Transverse colon (tissue), 4 donors: Measurements from ENCODE around the gene AHNAK2. TPM values are rescaled to one million over a fixed set of nuclear protein-coding genes. Genes with fewer than 3 reads are reported as not detected.
A peak's percentile ranks its signal among the peaks of the same experiment; 100 is the strongest.
"Not testable (repeated sequence)": the region's sequence is repeated elsewhere in the genome, so short reads cannot be mapped to it uniquely, and the experiment has no call there.

Experiments
- DNase-seq: peaks from one replicate; pipeline ENCODE4 v3.0.0-alpha.2; 2019
- H3K27ac ChIP-seq, 4 donors: fragments of 200-600 bp; sonication (generic); 2 replicates each; pipeline ENCODE4 v1.5.1; 2016 to 2018; ENCODE audit warnings: inconsistent platforms in 4 of 4
- H3K27me3 ChIP-seq: fragments of 200-600 bp; sonication (generic); 2 replicates; pipeline ENCODE4 v1.5.1; 2017; ENCODE audit warnings: inconsistent platforms
- H3K36me3 ChIP-seq, 4 donors: fragments of 200-600 bp; sonication (generic); 2 replicates each; pipeline ENCODE4 v1.5.1; 2017 to 2019; ENCODE audit warnings: inconsistent platforms in 4 of 4
- H3K4me1 ChIP-seq, 4 donors: fragments of 200-600 bp; sonication (generic); 2 replicates each; pipeline ENCODE4 v1.5.1; 2017 to 2020; ENCODE audit warnings: inconsistent platforms in 4 of 4
- H3K4me3 ChIP-seq, 4 donors: fragments of 200-600 bp; sonication (generic); 1 replicate in 1 of 4; 2 replicates in 3 of 4; pipeline versions ENCODE4 v1.5.1 to v1.6.1; 2017 to 2019; ENCODE audit warnings: inconsistent platforms in 4 of 4
- H3K9me3 ChIP-seq, 2 donors: fragments of 200-600 bp; sonication (generic); 2 replicates each; pipeline ENCODE4 v1.5.1; 2017 to 2019; ENCODE audit warnings: inconsistent platforms in 2 of 2
- CTCF ChIP-seq, 5 experiments: fragments of 200-600 bp in 3 of 5; fragments of 450-650 bp in 2 of 5; sonication (generic) in 3 of 5; IDR thresholded peaks; 1 replicate in 2 of 5; 2 replicates in 3 of 5; pipeline ENCODE4 v1.5.1; 2016 to 2017; ENCODE audit warnings: antibody characterized with exemption in 5 of 5, inconsistent platforms in 3 of 5, mild to moderate bottlenecking in 2 of 5, moderate library complexity in 1 of 5
- EP300 ChIP-seq: sonication (generic); formaldehyde crosslinking; IDR thresholded peaks from one replicate; pipeline ENCODE4 v1.6.1; 2017; ENCODE audit warnings: antibody characterized with exemption, low read depth
- POLR2A ChIP-seq: fragments of 450-650 bp; IDR thresholded peaks from one replicate; pipeline ENCODE4 v1.6.1; 2016; ENCODE audit warnings: antibody characterized with exemption, mild to moderate bottlenecking, moderate library complexity
- POLR2AphosphoS5 ChIP-seq, 3 donors: sonication (generic); formaldehyde crosslinking; IDR thresholded peaks; one replicate each; pipeline ENCODE4 v1.6.1; 2016; ENCODE audit warnings: antibody characterized with exemption in 3 of 3
- WGBS, 2 donors: methylation state at CpG; one replicate each; pipeline ENCODE4 v1.1.5; 2018; ENCODE audit warnings: low coverage in 1 of 2; 5-methylcytosine and 5-hydroxymethylcytosine counted together
- in situ Hi-C, 4 donors: fragments of 200-750 bp; cut with MboI; loops; one replicate each; pipeline versions ENCODE4 v1.15.0 to v1.15.1; 2017; ENCODE audit warnings: low sequenced_read_pairs in 3 of 4, low pct_ligation_motif_present in 1 of 4, low pct_unique_long_range_greater_than_20kb in 1 of 4
- intact Hi-C: fragments of 100-400 bp; cut with DNase I; formaldehyde crosslinking; loops from one replicate; pipeline ENCODE4 v1.15.1; 2023; ENCODE audit warnings: low total_unique reads
- total RNA-seq, 4 donors: library from RNA; depleted of rRNA; stranded (reverse); fragments of >200 nt; gene quantifications; one replicate each; pipeline ENCODE4 v1.1.0, GENCODE V29; 2016

Gene AHNAK2
- total RNA-seq, 4 donors from 2014 or later: 19.4 to 75.2 (median 28.5) TPM

DNA sequence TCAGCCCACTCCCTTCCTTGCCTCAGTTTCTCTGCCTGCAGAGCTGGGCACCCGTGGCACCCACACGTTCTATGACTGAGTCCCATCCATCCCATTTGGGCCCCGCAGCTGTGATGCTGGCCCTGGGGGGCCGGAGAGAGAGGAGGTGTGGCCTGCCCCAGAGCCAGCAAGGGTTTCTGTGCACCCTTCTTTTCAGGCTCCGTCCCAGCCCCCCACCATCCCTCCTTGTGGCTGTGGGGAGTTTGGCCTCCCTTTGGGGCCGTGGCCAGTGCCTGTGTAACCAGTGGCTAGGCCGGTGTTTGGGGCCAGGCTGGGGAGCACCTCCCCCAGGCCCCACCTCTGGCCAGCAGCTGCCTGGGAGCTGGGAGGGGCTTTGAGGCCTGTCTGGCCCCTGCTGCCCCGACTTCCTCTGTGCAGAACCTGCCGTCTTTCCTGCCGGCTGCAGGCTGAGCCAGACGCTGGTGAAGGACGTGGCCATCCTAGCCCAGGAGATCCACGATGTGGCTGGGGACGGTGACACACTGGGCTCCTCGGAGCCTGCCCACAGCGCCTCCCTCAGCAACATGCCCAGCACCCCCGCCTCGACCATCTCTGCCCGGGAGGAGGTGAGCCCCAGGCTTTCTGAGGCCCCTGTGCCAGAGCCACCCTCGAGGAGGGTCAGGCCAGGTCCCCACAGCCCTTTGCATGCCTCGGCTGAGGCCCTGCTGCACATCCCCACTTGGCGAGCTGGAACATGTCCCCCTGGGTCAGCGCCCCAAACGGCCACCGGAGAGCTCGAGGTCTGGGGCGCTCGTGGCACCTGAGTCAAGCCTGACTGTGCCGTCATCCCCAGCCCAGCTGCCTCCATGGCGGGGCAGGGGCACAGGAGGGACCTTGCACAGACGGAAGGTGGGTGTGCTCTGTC, 85.4 kb downstream of the AHNAK2 start:
- Histone ChIP-seq H3K36me3 (peaks cover 0 to 1% (median 0%) of the 10 kb centered on the region in 4 donors), H3K9me3 (no peaks in the 10 kb centered on the region), H3K4me1 (peaks cover 0 to 6% (median 0%) of the 10 kb centered on the region in 4 donors), H3K27me3 (no peaks in the 10 kb centered on the region), H3K4me3 (no peak overlapping the region), H3K27ac (no peak overlapping the region)
- TF ChIP-seq POLR2AphosphoS5 (IDR thresholded peaks at IDR 0.05) (no peak), CTCF (IDR thresholded peaks at IDR 0.05) (no peak), POLR2A (no peak), EP300 (no peak)
- DNase-seq: peak; percentile 7
- in situ Hi-C loops (no loop called here), intact Hi-C loops (no loop called here)
- 66% methylated on average over 23 of the region's 31 CpGs; no CpG with 5 or more reads in 1 of the 2 donors for WGBS, 2 donors

DNA sequence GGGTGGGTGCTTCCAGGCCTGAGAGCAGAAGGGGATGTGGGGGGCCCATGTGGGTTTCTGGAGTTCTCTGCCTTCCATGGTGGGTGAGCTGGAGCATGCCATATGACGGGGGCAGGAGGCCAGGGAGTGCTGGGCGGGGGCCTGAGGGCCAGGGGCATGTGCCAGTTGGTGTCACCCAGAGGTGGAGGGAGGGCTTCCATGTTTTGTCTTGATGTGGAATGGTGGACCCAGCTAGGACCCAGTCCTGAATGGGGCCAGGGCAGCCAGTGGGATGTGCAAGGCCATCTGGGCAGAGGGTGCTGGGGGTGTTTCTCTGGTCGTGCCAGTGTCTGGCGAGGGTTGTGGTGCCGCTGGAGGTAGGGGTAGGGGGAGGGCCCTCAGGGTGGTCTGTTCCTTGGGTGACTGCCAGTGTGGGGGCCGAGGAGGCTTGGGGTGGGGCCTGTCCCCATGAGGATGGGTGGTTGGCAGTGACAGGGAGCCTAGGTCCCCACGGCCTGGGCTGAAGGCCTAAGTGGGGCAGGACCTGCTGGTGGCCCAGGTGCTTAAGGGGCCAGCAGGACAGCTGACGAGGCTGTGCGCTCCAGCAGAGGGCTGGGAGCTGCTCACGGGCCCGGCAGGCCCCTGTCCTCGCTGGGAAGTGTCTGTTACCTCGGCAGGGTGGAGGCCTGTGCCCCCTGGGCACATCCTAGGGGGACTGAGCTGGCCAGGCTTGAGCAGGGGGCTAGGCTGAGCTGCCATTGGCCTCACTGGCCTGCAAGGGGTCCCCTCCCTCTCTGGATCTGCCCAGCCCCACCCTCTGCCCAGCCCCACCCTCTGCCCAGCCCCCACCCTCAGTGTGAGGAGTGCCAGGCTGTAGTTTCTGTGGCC, 86.3 kb downstream of the AHNAK2 start:
- Histone ChIP-seq H3K27ac (no peak overlapping the region), H3K9me3 (no peaks in the 10 kb centered on the region), H3K4me3 (no peak overlapping the region), H3K27me3 (no peaks in the 10 kb centered on the region), H3K4me1 (peaks cover 0 to 6% (median 0%) of the 10 kb centered on the region in 4 donors), H3K36me3 (peaks cover 0 to 10% (median 0%) of the 10 kb centered on the region in 4 donors)
- TF ChIP-seq POLR2A (no peak), EP300 (no peak), CTCF (IDR thresholded peaks at IDR 0.05) (no peak), POLR2AphosphoS5 (IDR thresholded peaks at IDR 0.05) (no peak)
- WGBS, 2 donors: 81% methylated on average over 7 of the region's 13 CpGs; no CpG with 5 or more reads in 1 of the 2 donors
- in situ Hi-C loops: no loop called here
- intact Hi-C loops: no loop called here
- no peak for DNase-seq

DNA sequence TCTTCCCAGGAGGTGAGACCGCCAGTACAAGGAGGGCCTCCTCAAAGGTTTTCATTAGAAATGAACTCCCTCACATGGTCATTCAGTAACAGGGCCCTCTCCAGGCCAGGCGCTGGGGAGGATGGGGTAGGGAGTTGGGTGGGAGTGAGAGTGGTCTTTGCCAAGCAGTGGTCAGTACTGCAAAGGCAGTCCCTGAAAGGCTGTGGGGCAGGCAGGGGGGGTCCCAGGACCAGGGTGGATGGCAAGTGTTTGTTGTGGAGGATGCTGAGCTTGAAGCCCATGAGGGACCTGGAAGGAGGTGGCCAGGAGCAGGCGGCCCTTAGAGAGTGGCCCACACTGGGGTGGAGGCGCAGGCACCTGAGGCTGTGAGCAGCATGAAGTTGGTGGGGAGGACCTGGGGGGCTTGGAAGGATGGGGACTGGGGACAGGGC, 87.0 kb downstream of the AHNAK2 start:
- no peak for DNase-seq
- H3K27ac ChIP-seq: no peak overlapping the region
- H3K36me3 ChIP-seq: peaks cover 0 to 18% (median 0%) of the 10 kb centered on the region in 4 donors
- H3K27me3 ChIP-seq: no peaks in the 10 kb centered on the region
- 83 to 92% methylated on average over 2 to 4 of the region's 4 CpGs for WGBS, 2 donors
- intact Hi-C loops: no loop called here
- H3K4me1 ChIP-seq: no peaks in the 10 kb centered on the region
- in situ Hi-C loops: no loop called here
- no peak overlapping the region for H3K4me3 ChIP-seq
- H3K9me3 ChIP-seq: no peaks in the 10 kb centered on the region
- TF ChIP-seq POLR2A (no peak), EP300 (no peak), POLR2AphosphoS5 (IDR thresholded peaks at IDR 0.05) (no peak), CTCF (IDR thresholded peaks at IDR 0.05) (no peak)

- H3K4me1 ChIP-seq, in situ Hi-C loops, intact Hi-C loops, H3K27ac ChIP-seq, H3K9me3 ChIP-seq, DNase-seq, H3K27me3 ChIP-seq, H3K4me3 ChIP-seq: not testable (repeated sequence)
- H3K36me3 ChIP-seq: peaks cover 0 to 20% (median 0%) of the 10 kb centered on the region in 4 donors
Observed at GRCh38 chr14:104890292-104890691, 87.9 kb downstream of the AHNAK2 start.
